ENCODE results near the gene ING4.

The ING4 gene

DNA sequence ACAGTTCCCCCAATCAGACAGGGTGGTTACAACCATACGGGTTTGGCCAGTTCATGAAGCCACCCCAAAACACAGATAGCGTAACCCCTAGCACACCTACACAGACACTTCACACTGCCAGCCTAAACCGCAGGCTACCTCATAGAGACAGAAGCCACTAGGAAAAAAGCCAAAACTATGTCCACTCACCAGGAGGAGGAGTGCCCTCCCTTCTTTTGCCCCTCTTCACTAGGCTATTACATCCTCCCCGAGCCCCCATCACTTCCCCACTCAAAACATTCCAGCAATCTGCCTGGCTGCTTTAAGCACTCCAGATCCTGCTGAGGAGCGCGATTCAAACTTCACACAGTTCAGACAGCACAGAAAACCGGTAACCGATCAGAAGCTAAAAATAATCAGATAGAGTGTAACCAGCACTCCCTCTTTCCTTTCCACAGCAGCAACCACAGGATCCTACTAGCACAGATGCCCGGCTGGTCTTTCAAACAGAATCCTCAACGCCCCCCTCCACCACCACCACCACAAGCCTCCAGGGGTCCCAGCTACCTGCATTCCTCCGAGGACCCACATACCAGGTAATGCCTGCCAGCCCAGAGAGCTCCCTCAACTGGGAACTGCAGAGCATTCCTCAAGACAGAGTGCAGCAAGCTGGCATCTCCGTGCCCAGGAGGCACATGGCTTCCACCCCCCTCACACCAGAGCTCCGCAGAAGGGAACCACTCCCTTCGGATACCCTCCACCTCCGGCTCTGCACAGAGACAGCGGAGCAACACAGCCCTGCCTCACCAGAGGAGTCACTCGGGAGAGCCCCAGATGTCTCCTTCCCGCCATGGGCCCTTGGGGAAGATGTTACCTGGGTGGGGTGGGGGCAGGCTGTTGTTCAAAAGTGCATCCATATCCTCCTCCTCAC lies 57.2 kb downstream of the ING4 start:
- DNase-seq (ENCODE audit: insufficient read length, low spot score) = no peak
- TF ChIP-seq, protein P1, sequence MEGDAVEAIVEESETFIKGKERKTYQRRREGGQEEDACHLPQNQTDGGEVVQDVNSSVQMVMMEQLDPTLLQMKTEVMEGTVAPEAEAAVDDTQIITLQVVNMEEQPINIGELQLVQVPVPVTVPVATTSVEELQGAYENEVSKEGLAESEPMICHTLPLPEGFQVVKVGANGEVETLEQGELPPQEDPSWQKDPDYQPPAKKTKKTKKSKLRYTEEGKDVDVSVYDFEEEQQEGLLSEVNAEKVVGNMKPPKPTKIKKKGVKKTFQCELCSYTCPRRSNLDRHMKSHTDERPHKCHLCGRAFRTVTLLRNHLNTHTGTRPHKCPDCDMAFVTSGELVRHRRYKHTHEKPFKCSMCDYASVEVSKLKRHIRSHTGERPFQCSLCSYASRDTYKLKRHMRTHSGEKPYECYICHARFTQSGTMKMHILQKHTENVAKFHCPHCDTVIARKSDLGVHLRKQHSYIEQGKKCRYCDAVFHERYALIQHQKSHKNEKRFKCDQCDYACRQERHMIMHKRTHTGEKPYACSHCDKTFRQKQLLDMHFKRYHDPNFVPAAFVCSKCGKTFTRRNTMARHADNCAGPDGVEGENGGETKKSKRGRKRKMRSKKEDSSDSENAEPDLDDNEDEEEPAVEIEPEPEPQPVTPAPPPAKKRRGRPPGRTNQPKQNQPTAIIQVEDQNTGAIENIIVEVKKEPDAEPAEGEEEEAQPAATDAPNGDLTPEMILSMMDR (IDR thresholded peaks at IDR 0.05; ENCODE audit: insufficient read depth, missing control alignments) = no peak
- FAIRE-seq = no peak

DNA sequence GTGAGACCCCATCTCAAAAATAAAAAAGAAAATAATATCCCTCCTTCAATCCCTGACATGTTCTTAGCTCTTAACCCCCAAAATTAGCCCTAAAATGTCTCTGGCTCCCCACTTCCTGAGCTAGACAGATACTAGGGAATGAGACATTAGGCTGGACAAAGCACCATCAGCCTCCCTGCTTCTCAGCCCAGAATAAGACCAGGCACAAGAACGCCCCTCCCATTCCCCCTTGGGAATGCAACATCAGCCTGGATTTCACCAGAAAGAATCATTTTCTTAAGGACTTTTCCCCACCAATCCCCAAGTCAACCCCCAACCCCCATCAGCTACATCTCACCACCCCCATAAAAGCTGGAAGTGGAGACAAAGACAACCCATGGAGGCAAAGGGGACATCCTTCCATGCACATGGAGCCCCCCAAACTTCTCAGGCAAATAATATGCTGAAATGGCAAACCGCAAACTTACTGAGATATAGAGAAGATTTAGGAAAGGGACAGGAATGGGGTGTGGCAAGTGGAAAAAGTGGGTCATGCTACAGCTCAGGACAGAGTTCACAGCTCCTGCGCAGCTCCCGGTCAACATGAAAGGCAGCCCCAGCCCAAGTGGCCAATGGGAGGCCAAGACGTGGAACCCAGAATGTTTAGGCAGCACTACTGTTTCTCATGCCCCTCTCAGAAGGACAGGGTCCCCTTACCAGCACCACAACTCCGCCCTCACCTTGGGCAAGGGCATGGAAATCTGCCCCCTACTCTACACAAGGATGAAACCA lies 58.5 kb downstream of the ING4 start:
- no peak for FAIRE-seq
- DNase-seq (ENCODE audit: insufficient read length, low spot score) = no peak
- TF ChIP-seq, protein P1 (IDR thresholded peaks at IDR 0.05; ENCODE audit: insufficient read depth, missing control alignments) = no peak

DNA sequence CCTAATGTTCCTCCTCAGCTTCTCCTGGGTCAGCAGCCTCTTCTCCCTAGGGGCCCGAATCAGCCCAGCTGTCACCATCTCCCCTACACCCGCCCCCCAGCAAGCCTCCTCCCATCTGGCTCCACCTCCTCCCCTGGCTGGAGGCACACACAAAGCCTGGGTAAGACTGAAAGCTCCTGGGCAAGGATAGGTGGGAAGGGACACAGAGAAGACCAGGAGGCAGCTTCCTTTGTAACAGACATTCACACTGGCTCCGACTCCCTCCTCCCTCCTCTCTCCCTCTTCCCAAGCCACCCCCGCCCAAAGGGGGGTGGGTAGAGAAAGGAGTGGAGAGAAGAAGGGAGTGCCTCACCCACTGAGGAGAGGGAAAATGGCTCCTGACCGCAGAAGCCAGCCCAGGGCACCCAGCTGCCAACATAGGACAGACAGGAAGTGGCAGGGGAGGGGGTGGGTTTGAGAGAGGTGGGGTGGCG lies 59.8 kb downstream of the ING4 start:
- FAIRE-seq (no peak), DNase-seq (ENCODE audit: insufficient read length, low spot score) (peak; percentile 90)
- TF ChIP-seq, protein P1 (IDR thresholded peaks at IDR 0.05; ENCODE audit: insufficient read depth, missing control alignments) = no peak

DNA sequence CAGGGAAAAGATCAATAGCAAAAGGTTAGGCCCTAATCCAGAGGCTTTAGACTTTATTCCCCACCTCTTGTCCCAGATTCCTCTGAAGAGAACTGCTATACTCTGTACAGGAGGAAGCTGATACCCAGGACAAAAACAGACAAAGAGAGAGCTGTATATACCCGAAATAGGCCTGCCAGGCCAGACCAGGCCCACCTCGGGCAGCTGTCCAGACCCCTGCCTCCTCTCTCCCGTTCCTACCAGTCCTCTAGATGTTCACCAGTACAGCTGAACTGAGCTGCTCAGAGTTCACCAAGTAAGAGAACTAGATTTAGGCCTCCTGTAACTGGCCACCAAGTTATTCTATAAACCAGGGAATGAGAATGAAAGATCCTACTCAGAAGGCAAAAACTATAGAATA lies 60.4 kb downstream of the ING4 start:
- TF ChIP-seq, protein P1 (IDR thresholded peaks at IDR 0.05; ENCODE audit: insufficient read depth, missing control alignments) = no peak
- FAIRE-seq (no peak), DNase-seq (ENCODE audit: insufficient read length, low spot score) (no peak)
